NCI-H1092 (cell line): ENCODE data around the gene ACBD7.
A peak's percentile ranks its signal among the peaks of the same experiment; 100 is the strongest.

Experiments
- DNase-seq: peaks from one replicate; lab custom pipeline; 2025; lab: John Stamatoyannopoulos, UW

ACBD7 gene

GRCh38 chr10:15088428-15089261, at the start of gene ACBD7:
Gene ACBD7 (minus strand): TSS chr10:15088776. CDS start chr10:15088728, 48 bp downstream.
- DNase-seq, result peak; percentile 76

- DNase-seq, result no peak
These were observed 49.1 kb upstream of the ACBD7 start for GRCh38 chr10:15137636-15138035.

GRCh38 chr10:15137036-15137359, 48.4 kb upstream of the ACBD7 start:
- DNase-seq, result no peak

- DNase-seq, result no peak
These were observed 47.8 kb upstream of the ACBD7 start for GRCh38 chr10:15136129-15137035.

- no peak for DNase-seq
These were observed 42.8 kb upstream of the ACBD7 start for GRCh38 chr10:15131330-15131729.

DNA sequence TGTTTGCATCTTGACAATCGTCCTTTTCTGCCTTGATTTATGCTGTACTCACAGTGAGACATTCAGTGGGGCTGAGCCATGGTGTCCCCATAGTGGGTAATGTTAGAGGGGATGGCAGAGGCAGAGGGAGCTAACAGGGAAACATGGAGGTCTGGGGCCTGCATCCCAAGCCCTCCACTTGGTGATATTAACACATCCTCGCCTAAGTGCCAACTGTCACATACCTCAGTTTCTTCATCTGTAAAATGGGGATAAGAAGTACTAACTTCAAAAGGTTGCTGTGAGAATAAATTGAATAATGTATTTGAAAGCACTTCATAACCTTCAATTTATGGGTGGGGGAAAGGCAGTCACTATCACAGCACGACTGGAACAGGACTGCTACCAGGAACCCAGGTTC, 36.3 kb upstream of the ACBD7 start:
- DNase-seq, result no peak

GRCh38 chr10:15124190-15124589, 35.6 kb upstream of the ACBD7 start:
- no peak for DNase-seq

DNA sequence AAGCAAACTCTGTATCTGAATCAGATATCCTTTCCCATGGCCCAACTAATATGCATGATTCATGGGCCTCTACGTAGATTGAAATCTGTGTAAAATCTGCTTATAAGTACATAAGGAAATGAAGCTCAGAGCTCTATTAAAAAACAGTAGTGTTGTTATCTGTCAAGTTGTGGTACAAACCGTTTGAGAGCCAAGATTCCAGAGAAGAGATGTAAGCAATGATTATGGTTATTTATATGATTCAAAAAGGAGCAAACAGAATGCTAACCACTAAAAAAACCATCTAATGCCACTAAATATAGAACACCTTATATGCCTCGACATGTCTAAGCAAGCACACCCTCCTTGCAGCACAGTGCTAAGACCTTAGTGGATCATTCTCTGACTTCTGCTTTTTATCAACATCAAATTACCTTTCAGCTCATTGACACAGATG, 35.2 kb upstream of the ACBD7 start:
- no peak for DNase-seq

GRCh38 chr10:15122477-15123030, 34.0 kb upstream of the ACBD7 start:
- DNase-seq, result no peak

GRCh38 chr10:15121707-15122106, 33.1 kb upstream of the ACBD7 start:
- no peak for DNase-seq

- DNase-seq, result no peak
These were observed 31.9 kb upstream of the ACBD7 start for GRCh38 chr10:15120523-15120922.

- DNase-seq, result no peak
These were observed 30.0 kb upstream of the ACBD7 start for GRCh38 chr10:15118615-15119014.

- DNase-seq, result no peak
These were observed 27.6 kb upstream of the ACBD7 start for GRCh38 chr10:15116225-15116624.

DNA sequence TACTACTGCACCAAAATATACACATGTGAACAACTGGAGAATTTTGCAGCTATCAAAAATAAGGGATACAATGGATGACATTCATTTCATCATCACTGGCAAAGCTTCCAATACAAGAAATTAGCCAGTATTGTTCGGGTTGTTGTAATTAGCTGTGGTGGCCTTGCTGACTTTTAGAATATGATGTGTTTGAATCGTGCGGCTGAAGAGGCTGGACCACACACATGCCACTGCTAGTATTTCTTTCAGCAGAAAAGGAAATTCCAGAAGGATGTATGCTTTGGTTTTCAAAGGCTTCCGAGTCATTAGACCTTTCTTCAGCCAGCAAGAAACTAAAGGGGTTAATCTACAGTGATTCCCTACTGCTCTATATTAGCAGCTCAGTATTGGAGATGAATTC, 25.2 kb upstream of the ACBD7 start:
- no peak for DNase-seq

DNA sequence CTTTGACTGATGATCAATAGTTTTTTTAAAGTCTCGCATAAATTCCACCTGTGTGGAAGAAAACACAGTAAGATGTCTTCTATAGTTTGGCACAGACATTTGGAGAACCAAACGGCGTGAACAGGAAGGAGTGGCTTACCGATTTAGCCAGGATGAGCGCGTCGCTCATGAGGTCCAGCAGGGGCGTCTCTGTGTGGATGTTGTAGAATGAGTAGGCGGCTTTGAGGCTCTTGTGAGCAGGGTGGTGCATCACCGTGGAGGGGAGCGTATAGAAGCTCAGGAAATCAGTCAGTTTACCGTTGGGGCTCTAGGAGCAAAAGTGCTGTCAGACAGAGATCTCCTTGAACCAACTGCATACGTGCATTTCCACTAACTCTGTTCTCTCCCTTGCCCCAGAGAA, 24.1 kb upstream of the ACBD7 start:
- no peak for DNase-seq

DNA sequence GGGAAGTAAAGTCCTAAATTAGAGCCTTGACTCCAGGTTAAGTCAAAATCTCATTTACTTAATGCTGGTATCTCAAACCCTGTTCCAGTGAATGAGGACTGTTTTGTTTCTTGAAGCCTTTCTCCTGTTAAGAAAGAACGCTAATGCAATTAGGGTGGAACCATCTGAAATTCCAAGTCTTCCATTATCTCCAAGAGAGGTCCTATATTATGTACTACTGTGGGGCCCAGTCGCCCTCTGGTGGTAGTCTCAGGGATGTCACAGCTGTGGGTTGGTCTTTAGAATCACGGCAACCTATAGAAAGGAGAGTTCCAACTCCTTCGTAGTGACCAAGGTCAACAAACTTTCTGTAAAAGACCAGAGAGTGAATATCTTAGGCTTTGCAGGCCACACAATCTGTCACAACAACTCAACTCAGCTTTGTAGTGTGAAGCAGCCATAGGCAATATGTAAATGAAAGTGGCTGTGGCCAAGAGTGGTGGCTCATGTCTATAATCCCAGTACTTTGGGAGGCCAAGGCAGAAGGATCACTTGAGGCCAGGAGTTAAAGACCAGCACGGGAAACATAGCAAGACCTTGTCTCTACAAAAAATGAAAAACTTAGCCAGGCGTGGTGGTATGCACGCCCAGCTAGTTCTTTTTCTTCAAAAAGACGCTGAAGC, 17.9 kb upstream of the ACBD7 start:
- peak; percentile 55 for DNase-seq

DNA sequence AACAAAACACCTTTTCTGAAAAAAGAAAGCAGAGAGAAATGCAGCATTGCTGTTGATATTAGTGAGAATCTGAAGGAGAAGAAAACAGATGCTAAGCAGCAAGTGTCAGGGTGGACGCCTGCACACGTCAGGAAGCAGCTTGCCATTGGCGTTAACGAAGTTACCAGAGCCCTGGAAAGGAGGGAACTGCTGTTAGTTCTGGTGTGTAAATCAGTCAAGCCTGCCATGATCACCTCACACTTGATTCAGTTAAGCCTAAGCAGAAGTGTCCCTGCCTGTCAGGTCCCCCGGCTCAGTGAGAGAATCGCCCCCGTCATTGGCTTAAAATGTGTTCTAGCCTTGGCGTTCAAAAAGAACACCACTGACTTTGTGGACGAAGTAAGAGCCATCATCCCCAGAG, 14.9 kb upstream of the ACBD7 start:
- DNase-seq, result no peak

GRCh38 chr10:15099886-15100285, 11.3 kb upstream of the ACBD7 start:
- DNase-seq, result no peak

GRCh38 chr10:15097011-15097812, 8.6 kb upstream of the ACBD7 start, which contains the start of gene RPP38:
Gene RPP38 (plus strand): TSS chr10:15097355. CDS start chr10:15103315, 5,960 bp downstream.
- DNase-seq, result peak; percentile 86

DNA sequence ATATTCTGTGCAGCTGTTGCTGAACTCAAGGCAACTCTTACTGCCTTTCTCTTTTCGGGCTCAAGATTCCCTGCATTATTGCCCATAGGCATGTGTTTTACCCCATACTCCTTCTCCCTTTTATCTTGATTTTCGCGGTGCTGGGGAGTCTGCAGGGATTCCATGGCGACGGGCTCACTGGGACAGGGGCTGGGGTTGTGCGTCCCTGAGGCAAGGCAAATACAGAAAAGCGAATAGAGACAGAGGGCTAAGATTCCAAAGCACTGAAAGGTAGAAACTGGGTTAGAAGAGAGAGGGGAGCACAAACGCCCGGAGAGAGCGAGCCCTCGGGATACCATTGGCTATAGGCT, 8.1 kb upstream of the ACBD7 start:
- DNase-seq, result no peak

GRCh38 chr10:15092855-15093408, 4.4 kb upstream of the ACBD7 start:
- no peak for DNase-seq
